Measurements from ENCODE around the gene PLTP. TPM values are rescaled to one million over a fixed set of nuclear protein-coding genes. Genes with fewer than 3 reads are reported as not detected.

Gene PLTP
- total RNA-seq, 1 experiment from 2014 or later, result 1.4 TPM

DNA sequence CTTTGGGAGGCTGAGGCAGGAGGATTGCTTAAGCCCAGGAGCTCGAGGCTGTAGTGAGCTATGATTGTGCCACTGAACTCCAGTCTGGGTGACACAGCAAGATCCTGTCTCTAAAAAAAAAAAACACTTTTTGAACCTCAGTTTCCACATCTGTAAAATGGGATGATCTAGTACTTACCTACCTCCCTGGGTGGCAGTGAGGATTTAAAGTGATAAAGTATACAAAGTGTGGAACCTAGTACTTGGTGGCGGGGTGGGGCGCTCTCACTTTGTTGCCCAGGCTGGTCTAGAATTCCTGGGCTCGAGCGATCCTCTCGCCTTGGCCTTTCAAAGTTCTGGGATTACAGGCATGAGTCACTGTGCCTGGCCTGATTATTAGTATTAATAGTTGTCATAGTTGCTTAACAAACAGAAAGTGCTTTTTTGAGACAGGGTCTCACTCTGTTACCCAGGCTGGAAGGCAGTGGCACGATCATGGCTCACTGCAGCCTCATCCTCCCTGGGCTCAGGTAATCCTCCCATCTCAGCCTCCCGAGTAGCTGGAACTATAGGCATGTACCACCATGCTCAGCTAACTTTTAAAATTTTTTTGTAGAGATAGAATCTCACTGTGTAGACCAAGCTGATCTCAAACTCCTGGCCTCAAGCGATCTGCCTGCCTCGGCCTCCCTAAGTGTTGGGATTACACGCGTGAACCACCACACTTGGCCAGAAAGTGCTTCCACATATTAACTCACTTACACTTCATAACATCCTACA is 7.0 kb upstream of the PLTP start:
- Mint-ChIP-seq H3K4me3 (ENCODE audit: low read depth, unreplicated experiment) (no peak overlapping the region), H3K4me1 (ENCODE audit: low read depth, unreplicated experiment) (no peaks in the 10 kb centered on the region), H3K27ac (ENCODE audit: unreplicated experiment) (no peak overlapping the region), H3K36me3 (ENCODE audit: insufficient read depth, unreplicated experiment) (no peaks in the 10 kb centered on the region), H3K27me3 (ENCODE audit: unreplicated experiment) (peaks cover 42% of the 10 kb centered on the region), H3K9me3 (ENCODE audit: low read depth, unreplicated experiment) (no peaks in the 10 kb centered on the region)
- TF ChIP-seq, protein P1, sequence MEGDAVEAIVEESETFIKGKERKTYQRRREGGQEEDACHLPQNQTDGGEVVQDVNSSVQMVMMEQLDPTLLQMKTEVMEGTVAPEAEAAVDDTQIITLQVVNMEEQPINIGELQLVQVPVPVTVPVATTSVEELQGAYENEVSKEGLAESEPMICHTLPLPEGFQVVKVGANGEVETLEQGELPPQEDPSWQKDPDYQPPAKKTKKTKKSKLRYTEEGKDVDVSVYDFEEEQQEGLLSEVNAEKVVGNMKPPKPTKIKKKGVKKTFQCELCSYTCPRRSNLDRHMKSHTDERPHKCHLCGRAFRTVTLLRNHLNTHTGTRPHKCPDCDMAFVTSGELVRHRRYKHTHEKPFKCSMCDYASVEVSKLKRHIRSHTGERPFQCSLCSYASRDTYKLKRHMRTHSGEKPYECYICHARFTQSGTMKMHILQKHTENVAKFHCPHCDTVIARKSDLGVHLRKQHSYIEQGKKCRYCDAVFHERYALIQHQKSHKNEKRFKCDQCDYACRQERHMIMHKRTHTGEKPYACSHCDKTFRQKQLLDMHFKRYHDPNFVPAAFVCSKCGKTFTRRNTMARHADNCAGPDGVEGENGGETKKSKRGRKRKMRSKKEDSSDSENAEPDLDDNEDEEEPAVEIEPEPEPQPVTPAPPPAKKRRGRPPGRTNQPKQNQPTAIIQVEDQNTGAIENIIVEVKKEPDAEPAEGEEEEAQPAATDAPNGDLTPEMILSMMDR (IDR thresholded peaks at IDR 0.05; ENCODE audit: unreplicated experiment), result no peak
- intact Hi-C loops (cut with micrococcal nuclease; ENCODE audit: unreplicated experiment), result no loop called here
- no TSS peak for BruUV-seq (replicated peaks)
- DNase-seq, result no peak
- CTCF ChIA-PET, result interaction anchor here (0.9 kb wide), 1 partner anchor 128 kb away, joined by 3 read pairs; the partner anchor contains the start of gene WFDC3

GRCh38 chr20:45918182-45918737 is 6.3 kb upstream of the PLTP start:
- intact Hi-C loops (cut with micrococcal nuclease; ENCODE audit: unreplicated experiment), result no loop called here
- CTCF ChIA-PET, result interaction anchor here (1.0 to 1.1 kb wide), 2 partner anchors 18 to 26 kb away, joined by 3 to 5 read pairs; no protein-coding TSS in a partner anchor
- Mint-ChIP-seq H3K27me3 (ENCODE audit: unreplicated experiment) (peaks cover 41% of the 10 kb centered on the region), H3K36me3 (ENCODE audit: insufficient read depth, unreplicated experiment) (no peaks in the 10 kb centered on the region), H3K4me3 (ENCODE audit: low read depth, unreplicated experiment) (no peak overlapping the region), H3K9me3 (ENCODE audit: low read depth, unreplicated experiment) (no peaks in the 10 kb centered on the region), H3K4me1 (ENCODE audit: low read depth, unreplicated experiment) (no peaks in the 10 kb centered on the region), H3K27ac (ENCODE audit: unreplicated experiment) (no peak overlapping the region)
- TF ChIP-seq, protein P1 (IDR thresholded peaks at IDR 0.05; ENCODE audit: unreplicated experiment), result no peak
- no TSS peak for BruUV-seq (replicated peaks)
- DNase-seq, result no peak

- no TSS peak for BruUV-seq (replicated peaks)
- DNase-seq, result no peak
- CTCF ChIA-PET, result interaction anchor here (1.0 to 1.1 kb wide), 2 partner anchors 18 to 26 kb away, joined by 3 to 5 read pairs; no protein-coding TSS in a partner anchor
- H3K27me3 Mint-ChIP-seq (ENCODE audit: unreplicated experiment), result peaks cover 45% of the 10 kb centered on the region
- H3K4me3 Mint-ChIP-seq (ENCODE audit: low read depth, unreplicated experiment), result no peak overlapping the region
- H3K9me3 Mint-ChIP-seq (ENCODE audit: low read depth, unreplicated experiment), result no peaks in the 10 kb centered on the region
- H3K36me3 Mint-ChIP-seq (ENCODE audit: insufficient read depth, unreplicated experiment), result no peaks in the 10 kb centered on the region
- no peaks in the 10 kb centered on the region for H3K4me1 Mint-ChIP-seq (ENCODE audit: low read depth, unreplicated experiment)
- intact Hi-C loops (cut with micrococcal nuclease; ENCODE audit: unreplicated experiment), result no loop called here
- TF ChIP-seq, protein P1 (IDR thresholded peaks at IDR 0.05; ENCODE audit: unreplicated experiment), result no peak
- H3K27ac Mint-ChIP-seq (ENCODE audit: unreplicated experiment), result no peak overlapping the region
These were observed 5.8 kb upstream of the PLTP start for GRCh38 chr20:45917790-45918141.

DNA sequence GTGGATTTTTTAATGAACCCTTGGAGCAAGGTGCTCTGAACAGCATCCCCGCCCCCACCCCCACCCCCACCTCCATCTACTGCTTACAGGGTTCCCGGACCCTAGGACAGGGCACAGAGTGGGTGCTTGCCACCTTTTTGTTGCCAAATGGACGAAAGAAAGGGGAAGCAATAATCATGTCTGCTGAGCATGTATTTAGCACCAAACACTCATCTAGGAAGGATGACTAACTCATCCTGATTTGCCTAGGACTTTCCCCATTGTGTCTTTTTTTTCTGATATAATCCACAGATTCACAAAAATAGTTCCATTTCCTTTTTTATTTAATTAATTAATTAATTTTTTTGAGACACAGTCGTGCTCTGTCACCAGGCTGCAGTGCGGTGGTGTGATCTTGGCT is 1.2 kb upstream of the PLTP start:
- H3K9me3 Mint-ChIP-seq (ENCODE audit: low read depth, unreplicated experiment), result no peaks in the 10 kb centered on the region
- peaks cover 9% of the 10 kb centered on the region for H3K4me1 Mint-ChIP-seq (ENCODE audit: low read depth, unreplicated experiment)
- peaks cover 14% of the 10 kb centered on the region for H3K36me3 Mint-ChIP-seq (ENCODE audit: insufficient read depth, unreplicated experiment)
- BruUV-seq (replicated peaks), result no TSS peak
- H3K4me3 Mint-ChIP-seq (ENCODE audit: low read depth, unreplicated experiment), result no peak overlapping the region
- intact Hi-C loops (cut with micrococcal nuclease; ENCODE audit: unreplicated experiment), result no loop called here
- no peak overlapping the region for H3K27ac Mint-ChIP-seq (ENCODE audit: unreplicated experiment)
- DNase-seq, result no peak
- H3K27me3 Mint-ChIP-seq (ENCODE audit: unreplicated experiment), result peaks cover 39% of the 10 kb centered on the region
- TF ChIP-seq, protein P1 (IDR thresholded peaks at IDR 0.05; ENCODE audit: unreplicated experiment), result no peak
- CTCF ChIA-PET, result no interaction called here
